IPS-NIHi11 (cell line): ENCODE measurements around the gene BPTF.
"Not testable (repeated sequence)": the region's sequence is repeated elsewhere in the genome, so short reads cannot be mapped to it uniquely, and the experiment has no call there.

Experiments
- DNase-seq: peaks from one replicate; pipeline ENCODE4 v3.0.0; 2012; ENCODE audit warnings: mixed read lengths, low spot score

Gene BPTF

DNA sequence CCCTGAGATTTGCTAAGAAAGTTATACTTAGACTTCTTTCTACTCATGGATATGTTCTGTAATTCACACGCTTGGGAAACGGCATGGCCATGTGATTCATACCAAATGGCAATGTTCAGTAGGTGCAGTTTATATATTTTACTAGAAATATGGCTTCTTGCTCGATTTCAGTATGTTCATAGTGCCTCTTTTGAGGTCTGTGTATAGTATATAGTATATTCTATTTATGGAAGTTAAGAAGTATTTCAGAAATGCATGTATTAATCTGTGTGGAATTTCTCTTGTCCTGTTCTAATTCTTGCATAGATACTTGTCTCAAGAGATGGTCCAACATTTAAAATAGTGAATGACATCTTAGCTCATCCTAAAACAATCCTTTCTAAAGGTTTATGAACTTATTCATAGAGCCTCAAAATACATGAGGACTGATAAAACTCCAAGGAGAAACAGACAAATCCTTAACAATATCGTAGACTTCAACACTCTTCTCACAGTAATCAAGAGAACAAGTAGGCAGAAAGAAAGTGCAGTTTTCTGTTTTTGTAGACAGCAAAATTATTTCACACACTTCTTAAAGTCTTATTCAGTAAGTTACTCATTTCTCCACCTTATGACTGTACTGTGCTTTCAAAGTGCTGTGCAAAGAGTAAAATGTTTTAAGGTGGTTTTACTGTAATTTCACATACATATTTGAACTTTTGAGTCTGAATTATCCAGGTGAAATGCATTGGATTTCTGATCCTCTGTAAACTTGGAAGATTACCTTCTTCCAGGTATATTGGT lies 11.1 kb downstream of the BPTF start:
- no peak for DNase-seq

DNA sequence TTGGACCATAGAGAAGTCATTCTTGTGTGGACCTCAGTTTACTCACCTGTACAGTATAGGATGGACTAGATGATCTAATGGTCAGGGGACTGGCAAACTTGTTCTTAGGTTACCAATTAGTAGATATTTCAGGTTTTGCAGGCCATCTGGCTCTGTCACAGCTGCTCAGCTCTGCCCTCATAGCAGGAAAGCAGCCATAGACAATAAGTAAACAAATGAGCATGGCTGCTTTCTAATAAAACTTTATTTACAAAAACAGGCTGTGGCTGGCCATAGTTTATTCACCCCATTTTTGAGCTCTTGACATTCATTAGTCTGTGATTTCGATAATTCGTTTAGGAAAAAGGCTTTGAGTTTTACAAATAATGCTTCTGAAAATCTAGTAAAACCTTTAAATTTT lies 12.7 kb downstream of the BPTF start:
- DNase-seq = no peak

DNA sequence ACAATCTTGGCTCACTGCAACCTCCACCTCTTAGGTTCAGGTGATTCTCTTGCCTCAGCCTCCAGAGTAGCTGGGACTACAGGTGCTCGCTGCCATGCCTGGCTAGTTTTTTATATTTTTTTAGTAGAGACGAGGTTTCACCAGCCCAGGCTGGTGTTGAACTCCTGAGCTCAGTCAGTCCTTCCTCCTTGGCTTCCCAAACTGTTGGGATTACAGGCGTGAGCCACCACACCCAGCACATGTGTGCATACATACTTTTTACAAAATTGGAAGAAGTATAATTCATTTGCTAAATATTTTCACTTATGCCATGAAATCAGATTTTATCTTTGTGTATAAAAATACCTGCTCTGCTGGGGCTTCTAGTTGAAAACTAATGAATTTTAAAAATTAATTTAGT lies 13.2 kb downstream of the BPTF start:
- no peak for DNase-seq

DNA sequence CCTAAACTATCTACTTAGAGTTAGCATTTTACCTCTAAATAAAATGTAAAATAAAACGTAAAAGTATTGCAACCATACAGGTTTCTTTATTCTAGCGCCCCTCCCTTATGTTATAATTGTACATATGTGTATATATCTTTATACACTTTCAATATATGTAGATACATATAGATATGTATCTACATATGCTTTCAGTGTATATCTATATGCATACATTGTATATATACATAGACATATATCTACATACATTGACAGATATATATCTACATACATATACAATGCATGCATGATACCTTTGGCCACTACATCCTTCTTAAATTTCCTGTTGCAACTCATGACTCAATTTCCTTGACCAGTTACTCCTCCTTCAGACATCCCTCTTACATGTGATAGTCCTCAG lies 16.7 kb downstream of the BPTF start:
- DNase-seq = no peak

DNA sequence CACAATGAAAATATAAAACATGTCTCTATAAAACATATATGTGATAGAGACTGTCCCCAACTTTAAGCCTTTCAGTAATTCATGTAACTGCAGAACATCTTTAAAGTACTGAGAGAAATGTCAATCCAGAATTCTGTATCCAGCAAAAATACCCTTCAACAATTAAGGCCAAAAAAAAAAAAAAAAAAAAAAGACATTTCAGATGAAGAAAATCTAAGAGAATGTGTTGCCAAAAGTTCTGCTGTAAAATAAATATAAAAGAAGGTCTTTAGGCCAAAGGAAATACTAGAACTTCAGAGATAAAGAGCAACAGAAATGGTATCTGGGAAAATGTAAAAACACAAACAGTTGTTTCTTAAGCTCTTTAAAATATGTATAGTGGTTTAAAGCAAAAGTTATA lies 17.3 kb downstream of the BPTF start:
- DNase-seq = no peak

DNA sequence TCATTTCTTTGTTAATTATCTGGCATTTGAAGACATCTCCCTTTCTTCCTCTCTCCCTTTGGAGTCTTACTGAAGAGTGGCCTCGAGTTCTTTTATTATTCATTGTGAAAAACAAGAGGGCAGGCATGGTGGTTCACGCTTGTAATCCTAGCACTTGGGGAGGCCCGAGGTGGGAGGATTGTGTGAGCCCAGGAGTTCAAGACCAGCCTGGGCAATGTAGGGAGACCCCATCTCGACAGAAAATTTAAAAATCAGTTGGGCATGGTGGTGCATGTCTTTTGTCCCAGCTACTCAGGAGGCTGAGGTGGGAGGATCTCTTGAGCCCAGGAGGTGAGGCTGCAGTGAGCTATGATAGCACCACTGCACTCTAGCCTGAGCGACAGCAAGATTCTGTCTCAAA lies 20.1 kb downstream of the BPTF start:
- DNase-seq = no peak

DNA sequence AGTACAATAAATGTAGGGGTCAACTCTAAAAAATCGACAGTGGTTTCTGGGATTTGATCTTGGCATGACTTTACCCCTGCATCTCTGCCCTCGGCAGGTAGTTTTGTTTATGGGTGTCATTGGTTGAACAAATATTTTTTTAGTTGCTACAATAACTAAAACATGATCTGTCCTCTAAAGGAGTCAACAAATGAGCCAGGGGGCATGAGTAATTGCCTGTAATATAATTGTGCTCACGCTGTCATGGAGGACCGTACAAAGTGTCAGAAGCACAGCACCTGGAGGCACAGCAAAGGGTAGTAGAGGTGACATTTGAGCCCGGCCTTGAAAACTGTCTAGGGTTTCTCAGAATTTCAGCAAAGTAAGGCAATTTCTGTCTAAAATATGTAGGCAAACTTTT lies 22.9 kb downstream of the BPTF start:
- not testable (repeated sequence) for DNase-seq

DNA sequence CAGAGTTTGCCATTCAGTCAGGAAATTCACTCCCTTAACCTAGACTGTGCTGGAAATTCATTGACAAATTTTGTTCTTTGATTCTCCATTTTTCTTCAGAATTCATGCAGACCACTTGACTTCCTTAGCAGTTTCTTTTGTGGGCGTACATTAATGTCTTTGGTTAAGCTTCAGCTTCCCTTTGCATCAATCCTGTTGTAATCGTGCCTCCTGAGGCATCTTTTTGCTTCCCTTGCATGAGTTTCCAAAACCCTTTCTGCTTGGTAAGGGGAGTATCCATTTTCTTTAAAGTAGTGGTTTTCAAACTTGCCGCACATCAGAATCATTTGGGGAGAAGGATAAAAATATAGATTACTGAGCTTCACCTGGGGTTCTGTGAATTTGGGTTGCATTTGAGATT lies 23.5 kb downstream of the BPTF start:
- not testable (repeated sequence) for DNase-seq

DNA sequence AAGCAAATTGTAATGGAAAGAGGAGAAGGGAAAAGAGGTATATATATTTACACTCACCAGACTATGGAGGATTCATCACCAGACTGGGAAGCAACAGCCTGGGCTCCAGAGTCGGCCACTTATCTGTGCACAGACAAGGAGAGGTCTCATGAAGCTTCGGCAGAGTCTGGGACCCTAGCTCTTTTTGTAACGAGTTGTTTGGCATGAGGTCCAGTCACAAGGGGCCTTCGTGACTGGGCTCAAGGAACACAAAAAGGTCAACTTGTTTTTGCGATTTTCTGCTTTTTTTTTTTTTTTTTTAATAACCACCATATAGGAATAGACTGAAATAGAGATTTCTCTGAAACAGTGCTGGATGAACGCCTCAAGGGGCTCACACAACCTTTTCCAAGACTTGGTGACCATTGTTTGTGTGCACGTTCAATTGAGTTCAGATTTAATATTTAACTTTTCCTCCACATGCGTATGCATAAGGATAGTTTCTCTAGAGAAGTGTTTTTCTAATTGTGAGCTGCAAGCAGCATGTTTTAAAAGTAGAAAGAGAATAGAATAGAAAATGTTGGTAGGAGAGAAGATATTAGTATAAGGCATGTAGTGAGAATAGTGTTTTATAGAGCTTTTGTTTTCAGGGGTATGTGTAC lies 25.8 kb downstream of the BPTF start:
- no peak for DNase-seq

DNA sequence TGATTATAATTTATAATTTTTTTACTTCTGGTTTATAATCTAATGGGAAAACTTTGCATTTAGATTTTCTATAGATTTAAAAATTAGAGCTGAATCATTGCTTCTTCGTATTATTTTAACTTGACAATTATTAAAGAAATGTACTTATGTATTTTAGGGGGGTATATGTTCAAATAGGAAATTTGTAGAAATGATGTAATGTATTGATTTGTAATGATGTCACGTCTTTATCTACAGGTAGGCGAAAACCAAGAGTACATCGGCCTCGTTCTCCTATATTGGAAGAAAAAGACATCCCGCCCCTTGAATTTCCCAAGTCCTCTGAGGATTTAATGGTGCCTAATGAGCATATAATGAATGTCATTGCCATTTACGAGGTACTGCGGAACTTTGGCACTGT lies 28.4 kb downstream of the BPTF start:
- DNase-seq = no peak

DNA sequence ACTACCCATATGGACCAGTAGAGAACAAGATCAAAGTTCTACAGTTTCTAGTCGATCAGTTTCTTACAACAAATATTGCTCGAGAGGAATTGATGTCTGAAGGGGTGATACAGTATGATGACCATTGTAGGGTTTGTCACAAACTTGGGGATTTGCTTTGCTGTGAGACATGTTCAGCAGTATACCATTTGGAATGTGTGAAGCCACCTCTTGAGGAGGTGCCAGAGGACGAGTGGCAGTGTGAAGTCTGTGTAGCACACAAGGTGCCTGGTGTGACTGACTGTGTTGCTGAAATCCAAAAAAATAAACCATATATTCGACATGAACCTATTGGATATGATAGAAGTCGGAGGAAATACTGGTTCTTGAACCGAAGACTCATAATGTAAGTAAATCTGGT lies 29.1 kb downstream of the BPTF start:
- no peak for DNase-seq

DNA sequence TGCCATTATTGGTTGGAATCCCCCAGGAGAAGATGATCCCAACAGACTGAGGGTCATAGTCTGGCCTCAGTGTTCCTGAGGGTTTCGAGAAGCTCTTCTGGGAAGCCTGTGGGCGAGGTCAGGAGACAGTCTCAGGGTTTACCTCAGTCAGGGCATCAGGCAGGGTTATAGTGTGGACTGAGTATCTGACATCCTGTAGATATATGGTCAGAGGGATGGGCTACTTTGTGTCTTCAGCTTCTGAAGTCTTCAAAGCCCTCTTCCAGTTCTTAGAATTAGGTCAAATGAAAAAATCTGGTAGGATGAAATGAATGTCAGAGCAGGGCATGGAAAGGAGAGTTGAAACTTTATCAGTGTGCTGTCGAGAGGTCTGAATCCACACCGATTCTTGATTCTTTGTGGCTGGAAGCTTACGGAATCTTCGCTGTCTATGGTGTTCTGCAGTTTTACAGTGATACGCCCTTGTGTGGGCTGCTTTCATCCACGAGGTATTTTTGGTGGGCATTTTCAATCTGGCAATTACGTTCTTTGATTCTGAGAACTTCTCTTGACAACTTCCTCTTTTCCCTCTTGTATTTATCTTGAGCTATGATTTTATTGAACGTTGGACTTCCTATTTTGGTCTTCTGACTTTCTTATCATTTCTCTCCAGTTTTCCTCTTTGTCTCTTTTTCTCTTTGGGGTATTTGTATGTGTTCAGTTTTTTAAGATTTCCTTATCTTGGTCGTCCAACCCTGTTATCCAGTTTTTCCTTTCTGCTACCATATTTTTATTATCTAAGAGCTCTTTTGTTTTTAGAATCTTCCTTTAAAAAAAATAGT lies 30.4 kb downstream of the BPTF start:
- DNase-seq = no peak

DNA sequence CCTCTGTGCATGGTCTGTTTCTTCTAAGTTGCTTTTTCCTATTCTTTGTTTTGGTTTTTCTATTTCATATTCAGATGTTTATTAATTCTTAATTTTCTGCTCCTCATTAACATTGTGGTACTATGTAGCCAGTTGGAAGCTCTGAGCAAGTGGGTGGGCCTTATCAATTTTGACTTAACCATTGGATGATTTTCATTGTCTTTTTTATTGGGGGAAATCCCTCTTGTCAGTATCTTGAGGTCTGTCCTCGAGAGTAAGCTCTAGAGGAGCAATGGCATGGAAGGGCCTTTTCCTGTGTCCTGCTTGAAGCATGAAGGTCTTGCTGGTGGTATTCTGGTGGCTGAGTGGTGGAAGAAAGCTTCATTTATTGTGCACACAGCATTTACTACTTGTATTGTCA lies 31.1 kb downstream of the BPTF start:
- not testable (repeated sequence) for DNase-seq

DNA sequence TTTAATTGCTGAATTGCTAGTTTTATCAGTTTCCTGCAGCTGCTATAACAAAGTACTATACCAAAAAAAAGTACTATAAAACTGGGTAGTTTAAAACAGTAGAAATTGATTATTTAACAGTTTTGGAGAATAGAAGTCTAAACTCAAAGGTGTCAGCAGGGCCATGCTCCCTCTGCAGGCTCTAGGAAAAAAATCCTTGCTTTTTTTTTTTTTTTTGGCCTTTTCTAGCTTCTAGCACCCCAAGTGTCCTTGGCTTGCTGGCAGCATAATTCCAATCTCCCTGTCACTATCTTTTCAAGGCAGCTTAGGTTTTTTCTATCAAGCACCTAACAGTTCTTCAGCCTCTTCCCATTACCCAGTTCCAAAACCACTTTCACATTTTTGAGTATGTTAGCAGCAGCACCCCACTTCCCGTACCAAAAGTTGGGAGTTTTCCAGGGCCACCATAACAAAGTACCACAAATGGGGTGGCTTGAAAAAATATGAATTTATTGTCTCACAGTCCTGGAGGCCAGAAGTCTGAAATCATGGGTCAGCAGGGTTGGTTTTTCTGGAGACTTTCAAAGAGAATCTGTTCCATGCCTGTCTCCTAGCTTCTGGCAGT lies 37.4 kb downstream of the BPTF start:
- no peak for DNase-seq

DNA sequence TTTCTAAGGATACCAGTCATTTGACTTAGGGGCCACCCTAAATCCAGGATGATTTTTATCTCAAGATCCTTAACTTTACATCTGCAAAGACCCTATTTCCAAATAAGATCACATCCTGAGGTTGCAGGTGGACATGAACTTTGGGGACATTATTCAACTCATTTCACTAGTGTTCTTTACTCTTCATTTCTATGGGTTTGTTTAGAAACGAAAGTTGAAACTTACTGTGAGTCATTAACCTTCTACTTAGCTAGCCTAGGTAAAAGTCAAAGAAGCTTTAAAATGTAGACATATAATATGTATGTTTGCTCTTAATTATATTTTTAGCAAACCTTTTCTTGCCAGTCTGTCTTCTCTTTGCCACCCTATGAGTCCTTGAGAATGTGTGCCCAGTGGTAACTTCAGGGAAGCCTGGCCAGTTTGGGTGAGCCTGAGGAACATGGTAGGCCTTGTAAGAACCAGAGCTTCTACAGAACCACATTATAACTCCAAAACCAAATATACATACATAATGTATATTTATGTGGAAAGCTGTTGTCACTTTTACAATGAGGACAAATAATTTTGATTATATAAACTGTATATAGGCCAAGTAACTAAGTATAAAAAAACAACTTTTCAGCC lies 38.4 kb downstream of the BPTF start:
- no peak for DNase-seq

DNA sequence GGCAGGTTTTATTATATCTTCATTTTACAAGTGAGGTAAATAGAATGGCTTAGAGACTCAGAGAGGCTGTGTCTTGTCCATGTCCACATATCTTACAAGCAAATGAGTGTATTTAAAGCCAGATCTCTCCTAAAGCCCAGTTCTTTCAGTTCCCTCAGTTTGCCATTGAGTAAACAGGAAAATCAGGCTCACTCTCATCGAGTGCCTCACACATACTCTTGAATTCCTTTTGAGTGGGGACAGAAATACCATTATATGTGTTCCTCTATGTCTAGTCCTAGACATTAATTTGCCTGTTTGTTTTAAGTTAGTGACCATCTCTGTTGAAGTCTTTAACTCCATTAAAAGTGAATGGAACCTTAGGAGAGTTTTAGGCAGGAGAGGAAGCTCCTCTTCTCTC lies 40.1 kb downstream of the BPTF start:
- DNase-seq = no peak

DNA sequence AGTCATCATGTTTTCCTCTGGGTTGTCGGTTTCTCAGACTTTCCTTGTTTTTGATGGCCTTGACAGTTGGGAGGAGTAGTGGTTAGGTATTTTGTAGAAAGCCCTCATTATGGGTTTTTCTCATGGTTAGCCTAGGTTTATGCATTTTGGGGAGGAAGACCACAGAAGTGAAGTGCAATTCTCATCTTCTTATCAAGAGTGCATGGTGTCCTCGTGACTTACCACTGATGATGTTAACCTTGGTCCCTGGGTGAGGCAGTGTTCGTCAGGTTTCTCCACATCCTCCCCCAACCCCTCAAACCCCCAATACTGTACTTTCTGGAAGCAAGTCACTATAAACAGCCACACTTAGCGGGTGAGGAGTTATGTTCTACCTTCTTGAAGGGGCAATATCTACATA lies 42.3 kb downstream of the BPTF start:
- DNase-seq = no peak

DNA sequence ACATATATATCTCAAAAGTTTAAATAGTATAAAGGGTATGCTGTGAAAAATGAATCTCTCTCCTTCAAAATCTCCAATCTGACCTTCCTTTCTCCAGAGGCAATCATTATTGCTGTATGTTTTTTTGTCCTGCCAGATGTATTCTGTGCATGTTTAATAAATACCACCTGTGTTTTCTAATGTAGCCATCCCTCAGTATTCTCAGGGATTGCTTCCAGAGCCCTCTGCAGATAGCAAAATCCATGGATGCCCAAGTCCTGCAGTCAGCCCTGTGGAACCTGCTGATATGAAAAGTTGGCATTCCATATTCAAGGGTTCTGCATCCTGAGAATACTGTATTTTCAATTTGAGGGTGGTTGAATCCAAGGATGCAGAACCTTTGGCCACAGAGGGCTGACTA lies 42.9 kb downstream of the BPTF start:
- DNase-seq = no peak

DNA sequence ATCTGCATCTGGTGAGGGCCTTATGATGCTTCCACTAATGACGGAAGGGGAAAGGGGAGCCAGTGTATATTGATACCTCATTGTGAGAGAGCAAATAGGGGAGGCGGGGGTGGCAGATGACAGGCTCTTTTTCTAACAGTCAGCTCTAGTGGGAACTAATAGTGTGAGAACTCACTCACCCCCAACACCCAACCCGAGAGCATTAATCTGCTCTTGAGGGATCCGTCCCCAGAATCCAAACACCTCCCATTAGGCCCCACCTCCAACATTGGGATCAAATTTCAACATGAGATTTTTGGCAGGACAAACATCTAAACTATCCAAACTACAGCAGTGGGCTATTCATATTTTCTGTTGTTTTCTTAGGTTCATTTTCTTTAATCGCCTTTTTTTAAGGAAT lies 54.4 kb downstream of the BPTF start:
- no peak for DNase-seq

DNA sequence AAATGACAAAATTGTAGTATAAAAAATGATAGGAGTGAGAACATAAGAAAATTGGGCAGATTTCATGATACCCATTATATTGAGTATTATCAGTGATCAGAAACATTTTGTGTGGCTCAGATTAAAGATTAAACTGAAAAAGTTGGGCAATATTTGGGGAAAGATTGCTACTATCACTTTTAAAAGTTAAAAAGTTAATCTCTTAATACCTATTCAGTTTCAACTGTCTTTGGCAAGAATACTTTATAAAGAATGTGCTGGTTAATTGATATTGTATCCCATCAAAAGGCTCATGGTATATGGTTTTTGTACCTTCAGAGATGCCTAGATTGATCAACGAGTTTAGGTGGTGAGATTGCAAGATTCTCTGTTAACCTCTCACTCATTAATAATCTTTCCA lies 55.8 kb downstream of the BPTF start:
- no peak for DNase-seq

DNA sequence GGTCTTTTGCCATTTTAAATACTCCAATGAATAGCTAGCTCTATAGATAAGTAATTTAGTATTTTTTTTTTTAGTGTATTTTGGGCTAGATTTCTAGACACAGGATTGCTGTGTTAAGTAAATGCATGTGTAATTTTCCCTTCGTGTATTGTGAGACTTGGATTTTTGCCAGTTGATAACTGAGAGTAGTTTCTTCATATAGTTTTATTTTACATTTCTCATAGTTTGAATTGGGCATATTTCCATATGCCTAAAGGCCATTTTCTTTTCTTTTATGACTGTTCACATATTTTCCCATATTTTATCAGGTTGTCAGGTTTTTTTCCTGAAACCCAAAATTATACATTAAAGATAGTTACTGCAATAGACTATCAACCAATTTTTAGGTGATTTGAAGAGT lies 59.4 kb downstream of the BPTF start:
- no peak for DNase-seq

DNA sequence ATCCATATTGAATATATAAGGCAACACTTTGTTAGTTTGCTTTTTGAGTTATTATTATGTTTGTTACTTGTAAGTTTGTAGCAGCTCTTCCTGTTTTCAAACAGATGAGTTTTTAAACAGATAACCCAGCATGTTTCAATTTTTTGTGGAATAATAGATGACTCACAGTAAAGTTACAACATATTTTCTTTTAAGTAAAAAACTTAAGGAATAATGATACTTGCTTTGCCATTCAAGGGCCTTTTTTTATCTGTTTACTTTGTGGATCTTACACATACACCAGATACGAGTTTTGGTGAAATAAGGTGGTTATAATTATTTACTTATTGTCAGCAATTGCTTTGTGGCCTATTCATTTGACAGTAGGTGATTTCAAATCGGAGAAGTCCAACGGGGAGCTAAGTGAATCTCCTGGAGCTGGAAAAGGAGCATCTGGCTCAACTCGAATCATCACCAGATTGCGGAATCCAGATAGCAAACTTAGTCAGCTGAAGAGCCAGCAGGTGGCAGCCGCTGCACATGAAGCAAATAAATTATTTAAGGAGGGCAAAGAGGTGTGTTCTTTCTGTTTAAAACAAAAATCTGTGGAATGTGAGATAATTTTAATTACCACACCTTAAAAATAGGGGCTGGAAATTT lies 66.3 kb downstream of the BPTF start:
- DNase-seq = no peak
